ENCODE data around the gene ZNF124.

ZNF124 gene

DNA sequence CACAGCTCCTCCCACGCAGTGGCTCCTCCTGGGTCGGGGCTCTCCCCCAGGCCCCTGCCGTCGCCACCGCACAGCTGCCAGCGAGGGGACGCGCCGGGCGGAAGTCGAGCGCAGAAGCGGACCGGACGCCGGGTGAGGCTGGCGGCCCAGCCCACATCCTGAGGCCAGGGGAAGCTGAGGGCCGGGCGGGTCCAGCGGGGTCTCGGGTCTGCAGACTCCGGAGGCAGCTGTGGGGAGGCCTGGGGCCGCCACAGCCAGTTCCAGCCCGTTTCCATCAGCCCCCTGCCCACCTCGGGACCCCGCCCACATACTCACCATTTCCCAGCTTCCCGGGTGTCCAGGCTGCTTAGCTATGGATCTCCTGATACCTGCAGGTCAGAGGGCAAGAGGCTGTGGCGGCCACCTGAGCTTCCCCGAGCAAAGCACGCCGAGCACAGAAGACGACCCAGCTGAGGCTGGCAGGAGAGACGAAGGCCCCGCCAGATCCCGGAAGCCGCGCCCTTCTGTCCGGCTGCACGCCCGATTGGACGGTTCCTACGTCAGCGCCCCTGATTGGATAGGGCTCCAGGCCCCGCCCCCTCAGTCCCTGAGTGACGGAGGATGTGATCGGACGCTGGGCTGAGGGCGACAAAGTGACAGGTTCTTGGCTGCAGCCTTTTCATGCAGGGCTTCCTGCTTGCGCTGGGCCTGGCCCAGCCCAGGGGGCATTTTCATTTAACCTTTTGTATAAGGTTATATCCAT lies 38.7 kb upstream of the ZNF124 start:
- DNase-seq (ENCODE audit: low read depth), result peak; percentile 66
- in situ Hi-C loops (cut with HindIII; ENCODE audit: low sequenced_read_pairs), result no loop called here
- peak overlapping the region; percentile 72 for H3K4me3 ChIP-seq (ENCODE audit: low read depth, low read length)
- TF ChIP-seq, protein P1, sequence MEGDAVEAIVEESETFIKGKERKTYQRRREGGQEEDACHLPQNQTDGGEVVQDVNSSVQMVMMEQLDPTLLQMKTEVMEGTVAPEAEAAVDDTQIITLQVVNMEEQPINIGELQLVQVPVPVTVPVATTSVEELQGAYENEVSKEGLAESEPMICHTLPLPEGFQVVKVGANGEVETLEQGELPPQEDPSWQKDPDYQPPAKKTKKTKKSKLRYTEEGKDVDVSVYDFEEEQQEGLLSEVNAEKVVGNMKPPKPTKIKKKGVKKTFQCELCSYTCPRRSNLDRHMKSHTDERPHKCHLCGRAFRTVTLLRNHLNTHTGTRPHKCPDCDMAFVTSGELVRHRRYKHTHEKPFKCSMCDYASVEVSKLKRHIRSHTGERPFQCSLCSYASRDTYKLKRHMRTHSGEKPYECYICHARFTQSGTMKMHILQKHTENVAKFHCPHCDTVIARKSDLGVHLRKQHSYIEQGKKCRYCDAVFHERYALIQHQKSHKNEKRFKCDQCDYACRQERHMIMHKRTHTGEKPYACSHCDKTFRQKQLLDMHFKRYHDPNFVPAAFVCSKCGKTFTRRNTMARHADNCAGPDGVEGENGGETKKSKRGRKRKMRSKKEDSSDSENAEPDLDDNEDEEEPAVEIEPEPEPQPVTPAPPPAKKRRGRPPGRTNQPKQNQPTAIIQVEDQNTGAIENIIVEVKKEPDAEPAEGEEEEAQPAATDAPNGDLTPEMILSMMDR (IDR thresholded peaks at IDR 0.05; ENCODE audit: low read depth, low read length, missing control alignments), result no peak

DNA sequence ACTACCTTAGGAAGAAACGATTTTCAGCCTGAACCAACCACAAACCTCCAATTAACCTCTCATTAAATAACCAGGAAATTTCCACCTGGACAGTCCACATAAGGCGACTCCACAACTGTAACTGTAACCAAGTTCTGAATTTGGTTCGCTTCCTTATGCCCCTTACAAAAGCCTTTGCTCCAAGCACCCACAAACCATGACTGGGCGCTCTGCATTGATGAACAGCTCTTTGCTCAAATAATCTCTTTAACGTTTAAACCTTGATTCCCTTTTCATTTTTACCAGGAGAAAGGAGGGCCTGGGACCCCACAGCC lies 38.2 kb upstream of the ZNF124 start:
- TF ChIP-seq, protein P1 (IDR thresholded peaks at IDR 0.05; ENCODE audit: low read depth, low read length, missing control alignments), result no peak
- peak overlapping the region; percentile 72 for H3K4me3 ChIP-seq (ENCODE audit: low read depth, low read length)
- no peak for DNase-seq (ENCODE audit: low read depth)
- in situ Hi-C loops (cut with HindIII; ENCODE audit: low sequenced_read_pairs), result no loop called here

DNA sequence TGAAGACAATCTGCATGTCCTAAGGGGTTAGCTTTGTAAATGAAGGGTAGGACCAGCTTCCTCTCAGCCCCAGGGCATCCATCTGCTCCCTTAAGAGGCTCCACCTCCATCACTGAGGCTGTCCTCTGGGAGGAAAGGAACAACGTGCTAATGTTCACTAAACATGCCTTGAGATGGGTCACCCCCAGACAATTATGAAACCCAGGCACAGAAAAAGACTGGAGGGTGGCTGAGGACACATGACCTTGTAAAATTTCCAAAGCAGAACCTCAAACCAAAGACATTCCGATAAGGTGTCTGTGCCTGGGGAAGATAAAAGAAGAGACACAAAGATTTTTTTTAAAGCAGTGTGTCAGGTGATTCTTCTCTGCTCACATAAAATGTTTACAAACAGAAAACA lies 37.6 kb upstream of the ZNF124 start:
- no peak for DNase-seq (ENCODE audit: low read depth)
- H3K4me3 ChIP-seq (ENCODE audit: low read depth, low read length), result peak overlapping the region; percentile 72
- in situ Hi-C loops (cut with HindIII; ENCODE audit: low sequenced_read_pairs), result no loop called here
- TF ChIP-seq, protein P1 (IDR thresholded peaks at IDR 0.05; ENCODE audit: low read depth, low read length, missing control alignments), result no peak

DNA sequence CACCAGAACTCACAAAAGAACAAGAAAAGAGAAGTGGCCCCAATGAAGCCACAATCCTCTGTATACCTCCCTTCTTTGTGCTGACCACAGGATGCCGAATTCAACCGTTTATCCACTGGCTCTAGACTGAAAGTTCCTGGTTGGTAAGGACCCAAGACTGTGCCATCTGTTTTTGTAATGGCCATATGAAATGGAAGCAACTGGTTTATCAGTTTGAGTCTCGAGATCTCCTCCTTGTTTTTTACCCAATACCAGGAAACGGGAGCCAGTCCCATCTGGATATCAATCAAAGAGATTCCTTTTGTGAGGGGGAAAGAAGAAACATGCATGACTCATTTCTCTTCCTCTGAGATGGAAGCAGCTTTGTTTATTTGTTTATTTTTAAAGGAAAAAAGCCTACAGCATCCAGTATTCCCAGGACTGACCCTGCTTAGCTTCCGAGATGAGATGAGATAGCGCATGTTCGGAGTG lies 32.4 kb upstream of the ZNF124 start:
- TF ChIP-seq, protein P1 (IDR thresholded peaks at IDR 0.05; ENCODE audit: low read depth, low read length, missing control alignments), result no peak

DNA sequence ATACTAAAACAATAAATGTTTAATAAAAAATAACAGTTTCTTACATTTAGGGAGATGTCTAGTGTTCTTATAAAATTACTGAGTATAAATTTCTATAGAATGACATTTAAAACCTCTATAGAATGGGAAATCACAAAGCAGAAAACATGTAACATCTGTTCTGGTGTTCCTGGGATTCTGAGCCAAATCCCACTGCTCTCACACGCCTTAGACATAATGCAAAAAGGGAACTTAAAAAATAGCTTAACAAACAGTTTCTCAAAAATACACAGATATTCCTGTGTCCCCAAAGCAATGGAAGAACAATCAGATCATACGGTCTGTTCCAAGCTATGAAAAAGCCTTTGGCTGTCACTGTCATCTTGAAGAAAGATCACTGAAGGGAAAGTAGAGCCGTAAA lies 27.0 kb upstream of the ZNF124 start:
- no peak for DNase-seq (ENCODE audit: low read depth)
- TF ChIP-seq, protein P1 (IDR thresholded peaks at IDR 0.05; ENCODE audit: low read depth, low read length, missing control alignments), result no peak
- no peak overlapping the region for H3K4me3 ChIP-seq (ENCODE audit: low read depth, low read length)
- in situ Hi-C loops (cut with HindIII; ENCODE audit: low sequenced_read_pairs), result loop anchor here (5.0 kb wide), 1 partner anchor 36 kb away; no protein-coding TSS in a partner anchor

More for the DNA sequence above, 32.4 kb upstream of the ZNF124 start:
- no peak overlapping the region for H3K4me3 ChIP-seq (ENCODE audit: low read depth, low read length)
- no peak for DNase-seq (ENCODE audit: low read depth)
- in situ Hi-C loops (cut with HindIII; ENCODE audit: low sequenced_read_pairs), result no loop called here

DNA sequence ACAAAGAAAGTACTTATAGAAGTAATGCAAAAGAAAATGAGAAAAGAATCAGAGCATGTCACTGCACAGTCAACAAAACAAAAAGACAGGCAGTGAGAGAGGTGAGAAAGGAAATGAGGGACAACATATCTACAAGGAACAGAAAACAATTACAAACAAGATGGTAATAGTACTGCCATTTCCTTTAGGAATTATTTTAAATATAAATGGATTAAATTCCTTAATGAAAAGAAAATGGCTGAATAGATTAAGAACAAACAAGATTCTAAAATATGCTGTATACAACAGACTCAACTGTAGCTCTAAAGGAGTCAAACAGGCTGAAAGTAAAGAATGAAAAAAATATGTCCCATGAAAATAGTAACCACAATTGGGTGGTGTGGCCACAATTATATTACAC lies 22.1 kb upstream of the ZNF124 start:
- in situ Hi-C loops (cut with HindIII; ENCODE audit: low sequenced_read_pairs), result no loop called here
- DNase-seq (ENCODE audit: low read depth), result no peak
- TF ChIP-seq, protein P1 (IDR thresholded peaks at IDR 0.05; ENCODE audit: low read depth, low read length, missing control alignments), result no peak
- H3K4me3 ChIP-seq (ENCODE audit: low read depth, low read length), result no peak overlapping the region
